ENCODE results near the gene AMZ1.

AMZ1 gene

DNA sequence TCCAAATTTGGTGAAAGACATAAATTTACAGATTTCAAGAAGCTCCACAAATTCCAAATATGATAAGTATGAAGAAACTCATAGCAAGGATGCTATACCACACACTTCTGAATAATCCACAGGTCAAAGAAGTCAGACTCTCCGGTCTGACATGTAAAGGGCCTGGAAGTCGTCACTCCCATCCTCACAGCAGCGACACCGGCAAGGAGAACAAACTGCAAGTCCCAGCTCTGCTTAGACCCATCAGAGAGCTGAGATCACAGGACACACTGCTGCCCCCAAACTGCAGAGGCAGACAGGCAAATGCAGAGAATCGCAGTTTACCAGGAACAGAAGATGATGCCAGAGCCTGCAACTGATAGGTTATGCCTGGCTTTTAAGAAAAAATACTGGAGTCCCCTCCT lies 62.0 kb downstream of the AMZ1 start:
- DNase-seq (ENCODE audit: low spot score): no peak
- in situ Hi-C loops (cut with MboI; ENCODE audit: low pct_unique_long_range_greater_than_20kb, low sequenced_read_pairs, unreplicated experiment): no loop called here
- TF ChIP-seq, protein P1, sequence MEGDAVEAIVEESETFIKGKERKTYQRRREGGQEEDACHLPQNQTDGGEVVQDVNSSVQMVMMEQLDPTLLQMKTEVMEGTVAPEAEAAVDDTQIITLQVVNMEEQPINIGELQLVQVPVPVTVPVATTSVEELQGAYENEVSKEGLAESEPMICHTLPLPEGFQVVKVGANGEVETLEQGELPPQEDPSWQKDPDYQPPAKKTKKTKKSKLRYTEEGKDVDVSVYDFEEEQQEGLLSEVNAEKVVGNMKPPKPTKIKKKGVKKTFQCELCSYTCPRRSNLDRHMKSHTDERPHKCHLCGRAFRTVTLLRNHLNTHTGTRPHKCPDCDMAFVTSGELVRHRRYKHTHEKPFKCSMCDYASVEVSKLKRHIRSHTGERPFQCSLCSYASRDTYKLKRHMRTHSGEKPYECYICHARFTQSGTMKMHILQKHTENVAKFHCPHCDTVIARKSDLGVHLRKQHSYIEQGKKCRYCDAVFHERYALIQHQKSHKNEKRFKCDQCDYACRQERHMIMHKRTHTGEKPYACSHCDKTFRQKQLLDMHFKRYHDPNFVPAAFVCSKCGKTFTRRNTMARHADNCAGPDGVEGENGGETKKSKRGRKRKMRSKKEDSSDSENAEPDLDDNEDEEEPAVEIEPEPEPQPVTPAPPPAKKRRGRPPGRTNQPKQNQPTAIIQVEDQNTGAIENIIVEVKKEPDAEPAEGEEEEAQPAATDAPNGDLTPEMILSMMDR (IDR thresholded peaks at IDR 0.05; ENCODE audit: extremely low read depth, insufficient read depth, missing control alignments): no peak

DNA sequence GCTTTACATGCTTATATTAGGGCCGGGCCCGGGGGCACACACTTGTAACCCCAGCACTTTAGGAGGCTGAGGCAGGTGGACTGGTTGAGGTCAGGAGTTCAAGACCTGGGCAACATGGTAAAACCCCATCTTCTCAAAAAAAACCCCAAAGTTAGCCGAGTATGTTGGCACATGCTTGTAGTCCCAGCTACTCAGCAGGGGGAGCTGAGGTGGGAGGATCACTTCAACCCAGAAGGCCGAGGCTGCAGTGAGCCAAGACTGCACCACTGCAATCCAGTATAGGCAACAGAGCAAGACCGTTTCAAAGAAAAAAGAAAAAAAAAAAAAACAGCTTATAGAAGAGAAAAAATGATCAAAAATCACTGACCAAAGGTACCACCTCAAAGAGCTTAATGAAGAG lies 63.1 kb downstream of the AMZ1 start:
- in situ Hi-C loops (cut with MboI; ENCODE audit: low pct_unique_long_range_greater_than_20kb, low sequenced_read_pairs, unreplicated experiment): no loop called here
- DNase-seq (ENCODE audit: low spot score): no peak
- TF ChIP-seq, protein P1 (IDR thresholded peaks at IDR 0.05; ENCODE audit: extremely low read depth, insufficient read depth, missing control alignments): no peak

DNA sequence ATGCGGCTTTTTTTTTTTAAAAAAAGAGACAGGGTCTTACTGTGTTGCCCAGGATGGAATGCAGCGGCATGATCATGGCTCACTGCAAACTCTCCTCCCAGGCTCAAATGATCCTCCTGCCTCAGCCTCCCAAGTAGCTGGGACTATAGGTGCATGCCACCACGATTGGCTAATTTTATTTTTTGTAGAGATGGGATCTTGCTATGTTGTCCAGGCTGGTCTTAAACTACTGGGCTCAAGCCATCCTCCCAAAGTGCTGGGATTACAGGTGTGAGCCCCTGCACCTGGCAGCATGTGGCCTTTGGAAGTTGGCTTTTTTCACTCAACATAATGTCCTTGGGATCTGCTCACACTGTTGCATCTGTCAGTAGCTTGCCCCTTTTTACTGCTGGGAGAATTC lies 65.1 kb downstream of the AMZ1 start:
- TF ChIP-seq, protein P1 (IDR thresholded peaks at IDR 0.05; ENCODE audit: extremely low read depth, insufficient read depth, missing control alignments): no peak
- in situ Hi-C loops (cut with MboI; ENCODE audit: low pct_unique_long_range_greater_than_20kb, low sequenced_read_pairs, unreplicated experiment): no loop called here
- no peak for DNase-seq (ENCODE audit: low spot score)

DNA sequence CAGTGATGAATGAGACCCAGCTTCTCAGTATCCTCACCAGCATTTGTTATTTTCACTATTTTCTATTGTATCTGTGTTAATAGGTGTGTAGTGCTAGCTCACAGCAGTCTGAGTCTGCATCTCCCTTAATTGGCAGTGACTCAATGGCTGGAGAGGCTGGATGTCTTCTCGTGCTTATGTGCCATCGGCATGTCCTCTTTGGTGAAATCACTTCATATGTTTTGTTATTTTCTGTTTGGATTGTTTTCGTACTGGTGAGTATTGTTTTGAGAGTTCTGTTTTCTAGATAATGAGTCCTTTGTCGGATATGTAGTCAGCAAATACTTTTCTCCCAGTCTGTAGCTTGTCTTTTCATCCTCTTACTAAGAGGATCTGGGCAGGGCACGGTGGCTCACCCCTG lies 66.1 kb downstream of the AMZ1 start:
- DNase-seq (ENCODE audit: low spot score): no peak
- in situ Hi-C loops (cut with MboI; ENCODE audit: low pct_unique_long_range_greater_than_20kb, low sequenced_read_pairs, unreplicated experiment): no loop called here
- TF ChIP-seq, protein P1 (IDR thresholded peaks at IDR 0.05; ENCODE audit: extremely low read depth, insufficient read depth, missing control alignments): no peak

DNA sequence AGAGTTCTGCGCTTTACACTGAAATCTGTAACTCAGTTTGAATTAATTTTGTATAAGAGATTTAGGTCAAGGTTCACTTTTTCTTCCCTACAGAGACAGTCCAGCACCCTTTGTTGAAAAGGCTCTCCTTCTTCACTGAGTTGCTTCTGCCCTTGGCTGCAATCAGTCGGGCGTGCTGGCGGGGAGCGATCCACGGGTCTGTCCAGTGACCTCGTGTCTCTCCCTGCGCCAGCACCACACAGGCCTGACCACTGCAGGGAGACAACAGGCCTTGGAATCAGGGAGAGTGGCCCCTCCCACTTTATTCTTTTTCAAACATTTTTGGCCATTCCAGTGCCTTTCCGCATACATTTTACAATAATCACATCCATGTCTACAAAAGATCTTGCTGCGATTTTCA lies 66.9 kb downstream of the AMZ1 start:
- no peak for DNase-seq (ENCODE audit: low spot score)
- in situ Hi-C loops (cut with MboI; ENCODE audit: low pct_unique_long_range_greater_than_20kb, low sequenced_read_pairs, unreplicated experiment): no loop called here
- TF ChIP-seq, protein P1 (IDR thresholded peaks at IDR 0.05; ENCODE audit: extremely low read depth, insufficient read depth, missing control alignments): no peak

DNA sequence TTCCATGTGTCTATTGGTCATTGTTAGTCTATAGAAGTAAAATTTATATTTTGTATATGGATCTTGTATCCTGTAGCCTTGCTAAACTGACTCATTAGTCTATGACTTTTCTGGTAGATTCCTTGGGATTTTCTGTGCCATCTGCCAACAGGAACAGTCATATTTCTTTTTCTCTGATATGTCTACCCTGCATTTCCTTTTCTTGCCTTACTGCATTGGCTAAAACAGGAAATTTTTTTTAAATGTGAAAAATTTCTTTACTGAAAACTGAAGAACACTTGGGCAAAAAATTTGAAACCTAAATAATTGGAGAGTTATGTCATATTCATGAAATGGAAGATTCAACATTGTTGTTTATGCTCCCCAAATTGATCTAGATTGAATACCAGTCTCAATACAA lies 67.5 kb downstream of the AMZ1 start:
- in situ Hi-C loops (cut with MboI; ENCODE audit: low pct_unique_long_range_greater_than_20kb, low sequenced_read_pairs, unreplicated experiment): no loop called here
- TF ChIP-seq, protein P1 (IDR thresholded peaks at IDR 0.05; ENCODE audit: extremely low read depth, insufficient read depth, missing control alignments): no peak
- no peak for DNase-seq (ENCODE audit: low spot score)

DNA sequence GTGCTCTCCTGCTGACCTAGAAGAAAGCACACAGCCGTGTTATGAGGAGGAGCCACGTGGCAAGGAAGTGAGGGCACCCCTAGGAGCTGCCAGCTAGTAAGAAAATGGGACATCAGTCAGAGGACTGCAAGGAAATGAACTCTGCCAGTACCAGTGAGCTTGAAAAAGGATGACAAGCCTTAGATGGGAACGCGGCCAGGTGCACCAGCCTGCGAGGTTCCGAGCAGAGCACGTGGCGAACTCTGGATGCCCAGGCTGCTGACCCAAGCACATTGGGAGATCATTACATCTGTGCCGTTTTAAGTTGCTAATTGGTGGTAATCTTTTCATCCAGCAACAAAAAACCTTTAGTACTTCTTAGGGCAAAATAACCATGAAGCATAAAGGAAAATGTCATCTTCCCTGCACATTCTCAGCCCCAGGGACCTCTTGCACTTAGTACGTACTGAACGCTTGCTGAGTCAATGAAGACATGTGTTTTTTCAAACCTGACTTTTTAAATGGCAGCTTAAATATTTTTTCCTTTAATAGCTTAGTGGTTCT lies 69.4 kb downstream of the AMZ1 start:
- no peak for DNase-seq (ENCODE audit: low spot score)
- TF ChIP-seq, protein P1 (IDR thresholded peaks at IDR 0.05; ENCODE audit: extremely low read depth, insufficient read depth, missing control alignments): no peak
- in situ Hi-C loops (cut with MboI; ENCODE audit: low pct_unique_long_range_greater_than_20kb, low sequenced_read_pairs, unreplicated experiment): no loop called here
